Upper lobe of left lung (tissue), 4 donors: ENCODE results near the gene TACSTD2.

Experiments
- EP300 ChIP-seq, 4 donors: sonication (generic); formaldehyde crosslinking; IDR thresholded peaks; one replicate each; pipeline ENCODE4 v1.5.1; 2017; ENCODE audit warnings: antibody characterized with exemption in 4 of 4, control low read depth in 2 of 4
- POLR2AphosphoS5 ChIP-seq, 2 donors: sonication (generic); formaldehyde crosslinking; IDR thresholded peaks; one replicate each; pipeline ENCODE4 v1.5.1; 2017; ENCODE audit warnings: antibody characterized with exemption in 2 of 2
- TF ChIP-seq, protein P1 (sequence below), 6 experiments: fragments of 450-650 bp in 4 of 6; fragments of 200-600 bp in 2 of 6; sonication (generic) in 2 of 6; IDR thresholded peaks; one replicate each; pipeline ENCODE4 v1.5.1; 2016 to 2019; ENCODE audit warnings: antibody characterized with exemption in 6 of 6

- TF ChIP-seq, protein P1, sequence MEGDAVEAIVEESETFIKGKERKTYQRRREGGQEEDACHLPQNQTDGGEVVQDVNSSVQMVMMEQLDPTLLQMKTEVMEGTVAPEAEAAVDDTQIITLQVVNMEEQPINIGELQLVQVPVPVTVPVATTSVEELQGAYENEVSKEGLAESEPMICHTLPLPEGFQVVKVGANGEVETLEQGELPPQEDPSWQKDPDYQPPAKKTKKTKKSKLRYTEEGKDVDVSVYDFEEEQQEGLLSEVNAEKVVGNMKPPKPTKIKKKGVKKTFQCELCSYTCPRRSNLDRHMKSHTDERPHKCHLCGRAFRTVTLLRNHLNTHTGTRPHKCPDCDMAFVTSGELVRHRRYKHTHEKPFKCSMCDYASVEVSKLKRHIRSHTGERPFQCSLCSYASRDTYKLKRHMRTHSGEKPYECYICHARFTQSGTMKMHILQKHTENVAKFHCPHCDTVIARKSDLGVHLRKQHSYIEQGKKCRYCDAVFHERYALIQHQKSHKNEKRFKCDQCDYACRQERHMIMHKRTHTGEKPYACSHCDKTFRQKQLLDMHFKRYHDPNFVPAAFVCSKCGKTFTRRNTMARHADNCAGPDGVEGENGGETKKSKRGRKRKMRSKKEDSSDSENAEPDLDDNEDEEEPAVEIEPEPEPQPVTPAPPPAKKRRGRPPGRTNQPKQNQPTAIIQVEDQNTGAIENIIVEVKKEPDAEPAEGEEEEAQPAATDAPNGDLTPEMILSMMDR (IDR thresholded peaks at IDR 0.05), result no peak
- TF ChIP-seq POLR2AphosphoS5 (IDR thresholded peaks at IDR 0.05), result no peak
- TF ChIP-seq EP300 (IDR thresholded peaks at IDR 0.05), result no peak
Observed at GRCh38 chr1:58548371-58548770, 28.7 kb downstream of the TACSTD2 start.
